Bronchial epithelial cell (primary cell): ENCODE data around the gene HOXD8. TPM values are rescaled to one million over a fixed set of nuclear protein-coding genes. Genes with fewer than 3 reads are reported as not detected.
A peak's percentile ranks its signal among the peaks of the same experiment; 100 is the strongest.

Experiments used
- DNase-seq: peaks from one replicate; pipeline ENCODE4 v3.0.0-alpha.2; 2010; ENCODE audit warnings: low read depth
- FAIRE-seq: peaks from 2 replicates; lab custom pipeline; 2011; peaks lifted over from hg19 to GRCh38; lab: Jason Lieb, UNC
- H3K27me3 ChIP-seq: 2 replicates; pipeline ENCODE4 v1.5.1; 2011; ENCODE audit warnings: low read length; ENCODE audit not compliant: control insufficient read depth, insufficient read depth
- H3K36me3 ChIP-seq: 2 replicates; pipeline ENCODE4 v1.5.1; 2011; ENCODE audit warnings: low read length; ENCODE audit not compliant: control insufficient read depth, insufficient read depth
- H3K4me3 ChIP-seq: 2 replicates; pipeline ENCODE4 v1.5.1; 2011; ENCODE audit warnings: mild to moderate bottlenecking, low read depth, low read length, control low read depth
- total RNA-seq: library from RNA; depleted of rRNA; stranded (reverse); fragments of >200 nt; gene quantifications from 2 replicates; pipeline ENCODE4 v1.2.1, GENCODE V29; 2014
- TF ChIP-seq, protein P1 (sequence below): IDR thresholded peaks from 2 replicates; pipeline ENCODE4 v1.5.1; 2011; ENCODE audit warnings: mild to moderate bottlenecking, moderate library complexity, low read length, control low read depth, inconsistent platforms; ENCODE audit not compliant: insufficient read depth, severe bottlenecking

The HOXD8 gene
- total RNA-seq, 1 donor from 2014 or later, result not detected

DNA sequence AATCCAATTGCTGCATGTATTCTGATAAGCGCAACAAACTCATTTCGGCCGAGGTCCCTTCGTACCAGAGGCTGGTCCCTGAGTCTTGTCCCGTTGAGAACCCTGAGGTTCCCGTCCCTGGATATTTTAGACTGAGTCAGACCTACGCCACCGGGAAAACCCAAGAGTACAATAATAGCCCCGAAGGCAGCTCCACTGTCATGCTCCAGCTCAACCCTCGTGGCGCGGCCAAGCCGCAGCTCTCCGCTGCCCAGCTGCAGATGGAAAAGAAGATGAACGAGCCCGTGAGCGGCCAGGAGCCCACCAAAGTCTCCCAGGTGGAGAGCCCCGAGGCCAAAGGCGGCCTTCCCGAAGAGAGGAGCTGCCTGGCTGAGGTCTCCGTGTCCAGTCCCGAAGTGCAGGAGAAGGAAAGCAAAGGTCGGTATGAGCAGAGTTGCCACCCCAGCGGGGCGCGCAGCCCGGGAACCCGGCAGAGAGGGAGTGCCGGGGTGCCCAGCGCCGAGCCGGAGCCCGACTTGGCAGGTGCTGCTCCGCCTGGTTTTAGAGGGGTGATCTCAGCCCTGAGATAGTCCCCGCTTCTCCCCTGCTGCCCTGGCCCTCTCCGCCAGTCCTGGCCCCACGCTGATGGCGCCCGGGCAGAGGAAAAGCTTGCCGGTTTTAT, 12.2 kb upstream of the HOXD8 start:
- Histone ChIP-seq H3K4me3 (no peak overlapping the region), H3K27me3 (peaks cover 82% of the 10 kb centered on the region)

DNA sequence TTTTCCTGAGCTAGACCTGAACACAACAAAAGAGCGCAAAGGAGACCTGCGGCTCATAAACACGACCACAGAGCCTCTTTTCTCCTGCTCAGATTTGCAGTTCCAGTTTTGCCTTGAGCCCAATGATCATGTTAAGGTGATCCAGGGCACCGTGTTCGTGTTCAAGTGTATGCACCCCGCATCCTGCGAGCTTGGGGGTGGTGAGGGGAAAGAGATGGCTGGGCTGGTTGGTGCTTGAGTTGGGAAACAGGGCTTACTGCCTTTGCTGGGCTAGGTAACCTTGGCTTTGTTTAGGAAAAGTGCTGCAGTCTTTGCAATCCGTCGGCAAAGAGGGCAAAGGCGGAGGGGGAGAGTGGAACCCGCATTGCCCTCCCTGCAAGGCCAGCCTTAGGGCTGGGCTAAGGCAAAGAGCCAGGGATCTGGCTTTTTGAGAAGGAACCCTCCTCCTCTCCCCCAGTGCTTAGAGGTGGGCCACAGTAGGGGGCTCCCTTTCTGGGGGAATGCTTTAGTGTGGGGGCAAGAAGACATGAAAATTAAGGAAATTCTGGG, 11.6 kb upstream of the HOXD8 start:
- no peak overlapping the region for H3K4me3 ChIP-seq
- TF ChIP-seq, protein P1, sequence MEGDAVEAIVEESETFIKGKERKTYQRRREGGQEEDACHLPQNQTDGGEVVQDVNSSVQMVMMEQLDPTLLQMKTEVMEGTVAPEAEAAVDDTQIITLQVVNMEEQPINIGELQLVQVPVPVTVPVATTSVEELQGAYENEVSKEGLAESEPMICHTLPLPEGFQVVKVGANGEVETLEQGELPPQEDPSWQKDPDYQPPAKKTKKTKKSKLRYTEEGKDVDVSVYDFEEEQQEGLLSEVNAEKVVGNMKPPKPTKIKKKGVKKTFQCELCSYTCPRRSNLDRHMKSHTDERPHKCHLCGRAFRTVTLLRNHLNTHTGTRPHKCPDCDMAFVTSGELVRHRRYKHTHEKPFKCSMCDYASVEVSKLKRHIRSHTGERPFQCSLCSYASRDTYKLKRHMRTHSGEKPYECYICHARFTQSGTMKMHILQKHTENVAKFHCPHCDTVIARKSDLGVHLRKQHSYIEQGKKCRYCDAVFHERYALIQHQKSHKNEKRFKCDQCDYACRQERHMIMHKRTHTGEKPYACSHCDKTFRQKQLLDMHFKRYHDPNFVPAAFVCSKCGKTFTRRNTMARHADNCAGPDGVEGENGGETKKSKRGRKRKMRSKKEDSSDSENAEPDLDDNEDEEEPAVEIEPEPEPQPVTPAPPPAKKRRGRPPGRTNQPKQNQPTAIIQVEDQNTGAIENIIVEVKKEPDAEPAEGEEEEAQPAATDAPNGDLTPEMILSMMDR, result no peak
- peaks cover 80% of the 10 kb centered on the region for H3K27me3 ChIP-seq
- no peaks in the 10 kb centered on the region for H3K36me3 ChIP-seq
- FAIRE-seq, result no peak
- DNase-seq, result no peak

More for the DNA sequence above, 12.2 kb upstream of the HOXD8 start:
- DNase-seq (no peak), FAIRE-seq (no peak)
- no peaks in the 10 kb centered on the region for H3K36me3 ChIP-seq
- TF ChIP-seq, protein P1, result no peak

DNA sequence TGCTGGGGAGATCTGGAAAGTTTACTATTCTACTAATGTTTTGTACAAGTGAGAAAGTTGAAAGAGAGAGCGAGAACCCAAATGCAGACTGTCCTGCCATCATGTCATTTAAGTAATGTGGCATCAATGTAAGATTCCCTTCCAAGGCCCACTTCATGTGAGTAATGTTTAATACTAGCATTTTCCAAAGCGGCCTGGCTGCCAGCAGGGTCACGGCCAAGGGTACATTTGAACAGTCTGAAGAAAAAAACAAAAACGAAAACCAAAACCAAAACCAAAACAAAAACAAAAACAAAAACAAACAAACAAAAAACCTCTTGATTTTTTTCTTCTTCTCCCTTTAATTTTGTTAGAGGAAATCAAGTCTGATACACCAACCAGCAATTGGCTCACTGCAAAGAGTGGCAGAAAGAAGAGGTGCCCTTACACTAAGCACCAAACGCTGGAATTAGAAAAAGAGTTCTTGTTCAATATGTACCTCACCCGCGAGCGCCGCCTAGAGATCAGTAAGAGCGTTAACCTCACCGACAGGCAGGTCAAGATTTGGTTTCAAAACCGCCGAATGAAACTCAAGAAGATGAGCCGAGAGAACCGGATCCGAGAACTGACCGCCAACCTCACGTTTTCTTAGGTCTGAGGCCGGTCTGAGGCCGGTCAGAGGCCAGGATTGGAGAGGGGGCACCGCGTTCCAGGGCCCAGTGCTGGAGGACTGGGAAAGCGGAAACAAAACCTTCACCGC, 10.7 kb upstream of the HOXD8 start:
- no peaks in the 10 kb centered on the region for H3K36me3 ChIP-seq
- peaks cover 81% of the 10 kb centered on the region for H3K27me3 ChIP-seq
- FAIRE-seq (no peak), DNase-seq (no peak)
- TF ChIP-seq, protein P1, result peak; percentile 29
- H3K4me3 ChIP-seq, result no peak overlapping the region

DNA sequence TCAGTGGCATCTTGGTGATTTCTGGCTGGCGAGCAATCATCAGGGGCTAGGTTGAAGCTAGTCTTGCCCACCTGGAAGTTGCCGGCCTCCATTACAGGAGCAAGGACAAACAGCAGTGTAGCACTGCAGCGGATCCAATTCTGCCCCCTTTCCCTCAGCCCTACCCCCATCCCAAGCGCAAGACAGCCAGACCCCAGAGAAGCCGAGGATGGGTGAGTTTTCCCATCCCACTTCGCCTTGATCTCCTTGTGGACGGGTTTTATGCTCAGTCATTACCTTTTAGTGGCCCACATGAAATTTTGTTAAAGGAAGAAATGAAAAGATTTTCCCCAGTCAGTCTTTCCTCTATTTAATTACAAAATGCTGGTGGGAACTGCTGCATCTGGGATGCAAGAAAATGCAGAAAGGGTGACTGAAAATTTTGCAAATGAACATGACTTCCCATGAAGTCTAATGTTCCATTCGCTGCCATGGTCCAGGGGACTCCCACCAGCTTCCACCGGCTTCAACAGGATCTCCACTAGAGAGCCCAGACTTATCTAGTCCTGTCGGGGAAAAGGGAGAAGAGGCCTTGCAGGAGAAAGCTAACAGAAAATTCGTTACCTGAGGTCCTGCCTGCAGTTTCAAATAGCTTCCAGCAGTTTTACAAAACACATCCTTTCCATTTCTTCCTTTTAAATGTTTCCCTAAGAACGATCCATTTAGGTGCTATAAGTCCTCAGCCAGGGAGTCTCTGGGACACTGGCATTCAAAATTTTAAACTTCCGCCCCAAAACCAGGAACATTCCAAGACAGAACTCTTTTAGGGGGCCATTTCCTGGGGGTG, 8.9 kb upstream of the HOXD8 start:
- TF ChIP-seq, protein P1, result no peak
- peaks cover 83% of the 10 kb centered on the region for H3K27me3 ChIP-seq
- no peaks in the 10 kb centered on the region for H3K36me3 ChIP-seq
- no peak for DNase-seq
- no peak overlapping the region for H3K4me3 ChIP-seq
- no peak for FAIRE-seq

DNA sequence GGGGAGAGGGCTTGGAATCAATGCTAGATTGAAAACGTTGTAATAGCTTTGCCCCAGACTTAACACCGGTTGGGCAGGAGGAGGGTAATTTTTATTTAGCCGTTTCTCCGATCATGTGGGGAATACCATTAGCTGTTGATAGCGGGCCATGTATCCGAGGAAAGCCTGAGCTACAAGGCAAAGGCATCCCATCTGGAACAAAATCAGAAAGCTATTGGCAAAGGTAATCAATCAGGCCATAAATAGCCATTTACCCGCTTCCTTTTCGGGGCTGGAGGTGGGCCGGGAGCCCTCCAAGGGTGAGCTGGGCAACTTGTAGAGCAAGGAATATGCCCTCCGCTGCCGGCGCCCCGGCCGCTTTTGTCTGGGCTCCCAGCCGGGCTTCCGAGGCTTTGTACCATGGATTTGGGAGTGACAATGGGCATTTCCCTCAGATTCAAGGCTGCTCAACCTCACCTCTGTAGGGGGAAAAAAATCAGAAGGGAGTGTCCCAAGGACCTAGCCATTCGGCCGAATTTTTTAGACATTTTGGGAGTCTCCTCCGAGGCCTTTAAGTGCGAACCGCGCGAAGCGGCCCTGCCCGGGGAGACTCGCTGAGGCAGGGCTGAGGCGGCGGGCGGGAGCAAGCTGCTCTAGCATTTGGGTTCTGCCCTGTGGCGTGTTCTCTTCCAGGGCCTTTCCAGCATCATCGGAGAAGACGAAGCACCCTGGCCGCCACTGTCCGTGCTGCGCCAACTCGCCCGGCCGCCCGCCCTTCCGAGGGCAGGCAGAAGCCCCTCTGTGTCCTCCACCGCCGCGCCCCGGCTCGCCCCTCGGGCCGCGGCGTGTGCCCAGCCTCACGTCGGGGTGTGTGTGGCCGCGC, 8.1 kb upstream of the HOXD8 start:
- Histone ChIP-seq H3K27me3 (peaks cover 78% of the 10 kb centered on the region), H3K36me3 (no peaks in the 10 kb centered on the region), H3K4me3 (no peak overlapping the region)
- no peak for DNase-seq
- no peak for FAIRE-seq
- TF ChIP-seq, protein P1, result no peak
